Measurements from ENCODE around the gene QDPR. TPM values are rescaled to one million over a fixed set of nuclear protein-coding genes. Genes with fewer than 3 reads are reported as not detected.

The QDPR gene
- total and polyA plus RNA-seq, 9 of the 15 experiments (the other 6 are each of a cell fraction or from before 2014, with no cell fraction given) = 5.7 to 29.7 (median 17.2) TPM

- no peaks in the 10 kb centered on the region for H3K36me3 ChIP-seq (ENCODE audit: control insufficient read depth, insufficient read depth, low read length)
- no peaks in the 10 kb centered on the region; the same call in 1 of the 2 replicates for H3K9me3 ChIP-seq (replicated peaks; ENCODE audit: control insufficient read depth, insufficient read depth, low read depth, low read length)
- POLR2A ChIA-PET = no interaction called here
- no peak overlapping the region for H2AFZ ChIP-seq (ENCODE audit: low read depth, low read length)
- H3K9ac ChIP-seq (ENCODE audit: insufficient read depth in 1 of 2, low read depth in 2 of 2, low read length in 2 of 2) = no peak overlapping the region
- no peak for TF ChIP-seq PTBP1 (IDR thresholded peaks at IDR 0.05; ENCODE audit: low read depth, low read length)
- TF ChIP-seq ETV5 (CRISPR knock-in tag; IDR thresholded peaks at IDR 0.05; ENCODE audit: low read depth) = no peak
- no peak for TF ChIP-seq KDM2B (CRISPR knock-in tag; IDR thresholded peaks at IDR 0.05)
- peak; percentile 59 for TF ChIP-seq CBFA2T3 (IDR thresholded peaks at IDR 0.05)
- no peak for TF ChIP-seq SETDB1 (IDR thresholded peaks at IDR 0.05; ENCODE audit: low read length)
- TF ChIP-seq CREBBP (IDR thresholded peaks at IDR 0.05; ENCODE audit: low read depth, low read length) = no peak
- TF ChIP-seq CHD7 (IDR thresholded peaks at IDR 0.05; ENCODE audit: low read depth, low read length) = no peak
- peak; percentile 32; the same call in 1 of the 2 replicates for TF ChIP-seq JUND (IDR thresholded peaks at IDR 0.05; ENCODE audit: borderline replicate concordance, low read depth, low read length)
- no peak for TF ChIP-seq JUND (tag; IDR thresholded peaks at IDR 0.05; ENCODE audit: borderline replicate concordance, low read depth, low read length)
- peak; percentile 81 for TF ChIP-seq EGR1 (conservative IDR thresholded peaks at IDR 0.05)
- CTCF ChIA-PET (ENCODE audit: low intra/inter-chr PET ratio) = no interaction called here
- in situ Hi-C loops (cut with MboI) (loop anchor here (10.0 kb wide), 1 partner anchor 243 kb away; no protein-coding TSS in a partner anchor), intact Hi-C loops (cut with micrococcal nuclease) (no loop called here)
- no peak overlapping the region for H3K4me3 ChIP-seq
- H3K27ac ChIP-seq (ENCODE audit: extremely low read depth, low read depth, low read length) = no peak overlapping the region
- no peaks in the 10 kb centered on the region for H3K79me2 ChIP-seq (ENCODE audit: control insufficient read depth, insufficient read depth, low read length)
- H4K20me1 ChIP-seq (replicated peaks; ENCODE audit: control insufficient read depth, insufficient read depth, low read length) = no peaks in the 10 kb centered on the region
- H3K9me1 ChIP-seq (ENCODE audit: control insufficient read depth, insufficient read depth, low read length) = no peaks in the 10 kb centered on the region
- H3K4me2 ChIP-seq (ENCODE audit: insufficient read depth, low read length) = no peak overlapping the region
- WGBS (ENCODE audit: insufficient coverage, low coverage, missing lambda C conversion rate) = 2% methylated on average over 8 of the region's 8 CpGs
- ATAC-seq = no peak
- H3K27me3 ChIP-seq (ENCODE audit: control insufficient read depth in 2 of 2, insufficient read depth in 2 of 2, low read length in 2 of 2) = peaks cover 16 to 38% of the 10 kb centered on the region in 2 experiments; a peak in 4 of 5 replicates
- BruUV-seq (replicated peaks) = no TSS peak
- DNase-seq (ENCODE audit: extremely low read depth in 1 of 4, low spot score in 3 of 4) = peak in 1 of 4 experiments; percentile 49
- FAIRE-seq = peak; percentile 66
- H3K4me1 ChIP-seq (replicated peaks in 1 of 2; ENCODE audit: control insufficient read depth in 2 of 2, insufficient read depth in 2 of 2, low read length in 2 of 2) = peaks cover 0 to 2% of the 10 kb centered on the region in 2 experiments; a peak in 1 of 5 replicates
Measured at GRCh38 chr4:17561195-17561909, 49.5 kb upstream of the QDPR start.

Data from K562 (cell line).